Stimulated activated memory B cell treated with anti-CD40 and anti-IgM and Interleukin-4, amounts not matched to agents 10 μg/mL and 1 μg/mL and 100 μg/mL, for 72 hours (primary cell): ENCODE data around the gene TRIM40.
A peak's percentile ranks its signal among the peaks of the same experiment; 100 is the strongest.
"Not testable (repeated sequence)": the region's sequence is repeated elsewhere in the genome, so short reads cannot be mapped to it uniquely, and the experiment has no call there.

Source experiments
- ATAC-seq: fragments of 150-1000 bp; cut with Tn5 transposase; 2 replicates; pipeline ENCODE4 v1.10.0; 2021
- H3K27ac Mint-ChIP-seq: one replicate; pipeline ENCODE4 v1.8.0; 2022; ENCODE audit warnings: mild to moderate bottlenecking, mixed read lengths
- H3K27me3 Mint-ChIP-seq: one replicate; pipeline ENCODE4 v1.8.0; 2022; ENCODE audit warnings: mixed read lengths
- H3K36me3 Mint-ChIP-seq: one replicate; pipeline ENCODE4 v1.8.0; 2022; ENCODE audit warnings: mixed read lengths
- H3K4me1 Mint-ChIP-seq: one replicate; pipeline ENCODE4 v1.8.0; 2022; ENCODE audit warnings: mixed read lengths
- H3K4me3 Mint-ChIP-seq: one replicate; pipeline ENCODE4 v1.8.0; 2022; ENCODE audit warnings: mild to moderate bottlenecking, moderate library complexity, mixed read lengths
- H3K9me3 Mint-ChIP-seq: one replicate; pipeline ENCODE4 v1.8.0; 2022; ENCODE audit warnings: mixed read lengths

The TRIM40 gene

GRCh38 chr6:30130887-30131862, 4.8 kb upstream of the TRIM40 start:
- peaks cover 67% of the 10 kb centered on the region for H3K27me3 Mint-ChIP-seq
- no peak overlapping the region for H3K27ac Mint-ChIP-seq
- peaks cover 15% of the 10 kb centered on the region for H3K4me1 Mint-ChIP-seq
- H3K36me3 Mint-ChIP-seq = no peaks in the 10 kb centered on the region
- H3K4me3 Mint-ChIP-seq = no peak overlapping the region
- H3K9me3 Mint-ChIP-seq = no peaks in the 10 kb centered on the region
- ATAC-seq = peak; percentile 88

- Mint-ChIP-seq H3K36me3 (no peaks in the 10 kb centered on the region), H3K27ac (no peak overlapping the region), H3K4me3 (no peak overlapping the region), H3K9me3 (no peaks in the 10 kb centered on the region), H3K4me1 (peaks cover 15% of the 10 kb centered on the region), H3K27me3 (peaks cover 65% of the 10 kb centered on the region)
- no peak for ATAC-seq
Observed at GRCh38 chr6:30131947-30132497, 3.9 kb upstream of the TRIM40 start.

- peaks cover 7% of the 10 kb centered on the region for H3K4me1 Mint-ChIP-seq
- H3K4me3 Mint-ChIP-seq = no peak overlapping the region
- no peaks in the 10 kb centered on the region for H3K36me3 Mint-ChIP-seq
- H3K9me3 Mint-ChIP-seq = no peaks in the 10 kb centered on the region
- H3K27me3 Mint-ChIP-seq = peaks cover 50% of the 10 kb centered on the region
- ATAC-seq = no peak
- no peak overlapping the region for H3K27ac Mint-ChIP-seq
Observed at GRCh38 chr6:30135147-30135546, 793 bp upstream of the TRIM40 start.

GRCh38 chr6:30136570-30137286, 788 bp downstream of the TRIM40 start:
- H3K9me3 Mint-ChIP-seq = no peaks in the 10 kb centered on the region
- no peak for ATAC-seq
- no peak overlapping the region for H3K4me3 Mint-ChIP-seq
- no peaks in the 10 kb centered on the region for H3K4me1 Mint-ChIP-seq
- H3K36me3 Mint-ChIP-seq = no peaks in the 10 kb centered on the region
- no peak overlapping the region for H3K27ac Mint-ChIP-seq
- H3K27me3 Mint-ChIP-seq = peaks cover 51% of the 10 kb centered on the region

- H3K4me1 Mint-ChIP-seq, H3K4me3 Mint-ChIP-seq, H3K9me3 Mint-ChIP-seq, H3K27ac Mint-ChIP-seq, H3K36me3 Mint-ChIP-seq, ATAC-seq: not testable (repeated sequence)
- peaks cover 54% of the 10 kb centered on the region for H3K27me3 Mint-ChIP-seq
Observed at GRCh38 chr6:30140240-30140639, 4.3 kb downstream of the TRIM40 start.

GRCh38 chr6:30142665-30143064, 6.7 kb downstream of the TRIM40 start:
- Mint-ChIP-seq H3K4me1 (no peaks in the 10 kb centered on the region), H3K27ac (no peak overlapping the region), H3K9me3 (no peaks in the 10 kb centered on the region), H3K4me3 (no peak overlapping the region), H3K36me3 (no peaks in the 10 kb centered on the region), H3K27me3 (peaks cover 61% of the 10 kb centered on the region)
- ATAC-seq = no peak

- peaks cover 66% of the 10 kb centered on the region for H3K27me3 Mint-ChIP-seq
Observed at GRCh38 chr6:30143780-30144179, 7.8 kb downstream of the TRIM40 start.

GRCh38 chr6:30144811-30145210, 8.9 kb downstream of the TRIM40 start:
- H3K4me1 Mint-ChIP-seq = no peaks in the 10 kb centered on the region
- H3K9me3 Mint-ChIP-seq = no peaks in the 10 kb centered on the region
- H3K27ac Mint-ChIP-seq = no peak overlapping the region
- H3K27me3 Mint-ChIP-seq = peaks cover 68% of the 10 kb centered on the region
- ATAC-seq = no peak
- H3K36me3 Mint-ChIP-seq = no peaks in the 10 kb centered on the region
- no peak overlapping the region for H3K4me3 Mint-ChIP-seq

More at GRCh38 chr6:30143780-30144179, 7.8 kb downstream of the TRIM40 start:
- no peak overlapping the region for H3K27ac Mint-ChIP-seq
- no peaks in the 10 kb centered on the region for H3K36me3 Mint-ChIP-seq
- H3K9me3 Mint-ChIP-seq = no peaks in the 10 kb centered on the region
- H3K4me3 Mint-ChIP-seq = no peak overlapping the region
- ATAC-seq = no peak
- no peaks in the 10 kb centered on the region for H3K4me1 Mint-ChIP-seq

GRCh38 chr6:30145818-30146217, 9.9 kb downstream of the TRIM40 start:
- Mint-ChIP-seq H3K4me3 (no peak overlapping the region), H3K27me3 (peaks cover 68% of the 10 kb centered on the region), H3K4me1 (no peaks in the 10 kb centered on the region), H3K9me3 (no peaks in the 10 kb centered on the region), H3K36me3 (no peaks in the 10 kb centered on the region), H3K27ac (no peak overlapping the region)
- ATAC-seq = no peak

- Mint-ChIP-seq H3K4me1 (no peaks in the 10 kb centered on the region), H3K27ac (no peak overlapping the region), H3K36me3 (no peaks in the 10 kb centered on the region), H3K9me3 (no peaks in the 10 kb centered on the region), H3K4me3 (no peak overlapping the region), H3K27me3 (peaks cover 56% of the 10 kb centered on the region)
- ATAC-seq = no peak
Observed at GRCh38 chr6:30147096-30147495, 11.2 kb downstream of the TRIM40 start.

GRCh38 chr6:30149234-30149633, 13.3 kb downstream of the TRIM40 start:
- H3K27ac Mint-ChIP-seq = no peak overlapping the region
- peaks cover 62% of the 10 kb centered on the region for H3K27me3 Mint-ChIP-seq
- H3K36me3 Mint-ChIP-seq = no peaks in the 10 kb centered on the region
- H3K4me1 Mint-ChIP-seq = no peaks in the 10 kb centered on the region
- H3K4me3 Mint-ChIP-seq = no peak overlapping the region
- ATAC-seq = no peak
- H3K9me3 Mint-ChIP-seq = no peaks in the 10 kb centered on the region

GRCh38 chr6:30149858-30150550, 14.1 kb downstream of the TRIM40 start:
- ATAC-seq = no peak
- Mint-ChIP-seq H3K36me3 (no peaks in the 10 kb centered on the region), H3K27me3 (peaks cover 62% of the 10 kb centered on the region), H3K9me3 (no peaks in the 10 kb centered on the region), H3K4me3 (no peak overlapping the region), H3K4me1 (no peaks in the 10 kb centered on the region), H3K27ac (no peak overlapping the region)

GRCh38 chr6:30150671-30151395, 14.9 kb downstream of the TRIM40 start:
- Mint-ChIP-seq H3K36me3 (no peaks in the 10 kb centered on the region), H3K4me1 (no peaks in the 10 kb centered on the region), H3K27me3 (peaks cover 58% of the 10 kb centered on the region), H3K4me3 (no peak overlapping the region), H3K9me3 (no peaks in the 10 kb centered on the region), H3K27ac (no peak overlapping the region)
- no peak for ATAC-seq

GRCh38 chr6:30151580-30151979, 15.6 kb downstream of the TRIM40 start:
- no peaks in the 10 kb centered on the region for H3K36me3 Mint-ChIP-seq
- ATAC-seq = no peak
- H3K27ac Mint-ChIP-seq = no peak overlapping the region

More at GRCh38 chr6:30151580-30151979, 15.6 kb downstream of the TRIM40 start:
- Mint-ChIP-seq H3K27me3 (peaks cover 56% of the 10 kb centered on the region), H3K4me1 (no peaks in the 10 kb centered on the region), H3K4me3 (no peak overlapping the region), H3K9me3 (no peaks in the 10 kb centered on the region)
